Measurements from ENCODE around the gene NOCT.
A peak's percentile ranks its signal among the peaks of the same experiment; 100 is the strongest.
"Not testable (repeated sequence)": the region's sequence is repeated elsewhere in the genome, so short reads cannot be mapped to it uniquely, and the experiment has no call there.

The NOCT gene

GRCh38 chr4:139053909-139054308, 38.3 kb downstream of the NOCT start:
- no peak for DNase-seq

- no peak for DNase-seq
These were observed 39.4 kb downstream of the NOCT start for GRCh38 chr4:139054791-139055505.

- not testable (repeated sequence) for DNase-seq
These were observed 43.4 kb downstream of the NOCT start for GRCh38 chr4:139059026-139059425.

- no peak for DNase-seq
These were observed 45.0 kb downstream of the NOCT start for GRCh38 chr4:139060591-139060990.

- no peak for DNase-seq
These were observed 60.6 kb downstream of the NOCT start for GRCh38 chr4:139076016-139076744.

DNA sequence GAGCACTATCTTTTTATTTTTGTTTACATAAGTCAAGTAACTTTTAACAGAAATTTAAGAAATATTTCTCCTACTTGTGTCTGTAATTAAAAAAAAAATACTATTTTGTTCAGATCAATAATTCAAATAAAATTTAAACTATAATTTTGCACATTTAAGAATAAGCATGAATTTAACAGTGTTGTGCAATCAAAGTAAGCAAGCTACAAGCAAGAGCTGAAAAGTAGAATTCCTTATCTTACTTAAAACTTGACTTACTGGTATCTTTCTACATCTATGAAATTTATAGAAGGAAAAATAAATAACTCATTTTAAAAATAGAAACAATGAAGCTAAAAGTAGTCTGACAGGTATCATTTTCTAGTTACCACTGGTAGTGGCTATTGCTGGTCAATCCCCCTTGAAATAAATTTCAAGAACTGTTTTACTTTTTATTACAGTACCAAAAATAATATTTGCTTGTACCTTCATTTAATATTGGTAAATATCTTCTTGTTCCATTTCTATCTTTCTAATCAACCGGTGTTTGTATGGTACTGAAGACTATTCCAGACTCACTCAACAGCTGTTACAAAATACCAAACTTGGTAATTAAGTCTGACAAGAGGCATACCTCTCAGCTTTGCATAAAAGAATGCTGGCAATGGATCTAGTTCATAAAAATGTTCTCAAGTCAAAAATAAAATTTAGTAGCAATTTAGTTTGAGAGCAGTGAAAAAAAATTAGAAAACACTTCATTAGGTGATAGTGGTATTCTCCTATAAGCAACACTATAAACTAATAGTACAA, 62.2 kb downstream of the NOCT start:
- no peak for DNase-seq

DNA sequence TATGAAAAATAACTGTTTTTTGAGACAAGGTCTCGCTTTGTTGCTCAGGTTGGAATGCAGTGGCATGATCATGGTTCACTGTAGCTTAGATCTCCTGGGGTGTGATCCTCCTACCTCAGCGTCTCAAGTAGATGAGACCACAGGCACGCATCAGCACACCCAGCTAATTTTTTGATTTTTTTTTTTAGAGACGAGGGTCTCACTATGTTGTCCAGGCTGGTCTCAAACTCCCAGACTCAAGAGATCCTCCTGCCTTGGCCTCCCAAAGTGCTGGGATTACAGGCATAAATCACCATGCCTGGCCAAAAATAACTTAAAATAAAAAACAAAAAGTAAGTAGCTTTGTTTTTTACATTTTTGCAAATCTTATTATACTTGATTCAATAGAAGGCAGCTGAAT, 63.3 kb downstream of the NOCT start:
- no peak for DNase-seq

DNA sequence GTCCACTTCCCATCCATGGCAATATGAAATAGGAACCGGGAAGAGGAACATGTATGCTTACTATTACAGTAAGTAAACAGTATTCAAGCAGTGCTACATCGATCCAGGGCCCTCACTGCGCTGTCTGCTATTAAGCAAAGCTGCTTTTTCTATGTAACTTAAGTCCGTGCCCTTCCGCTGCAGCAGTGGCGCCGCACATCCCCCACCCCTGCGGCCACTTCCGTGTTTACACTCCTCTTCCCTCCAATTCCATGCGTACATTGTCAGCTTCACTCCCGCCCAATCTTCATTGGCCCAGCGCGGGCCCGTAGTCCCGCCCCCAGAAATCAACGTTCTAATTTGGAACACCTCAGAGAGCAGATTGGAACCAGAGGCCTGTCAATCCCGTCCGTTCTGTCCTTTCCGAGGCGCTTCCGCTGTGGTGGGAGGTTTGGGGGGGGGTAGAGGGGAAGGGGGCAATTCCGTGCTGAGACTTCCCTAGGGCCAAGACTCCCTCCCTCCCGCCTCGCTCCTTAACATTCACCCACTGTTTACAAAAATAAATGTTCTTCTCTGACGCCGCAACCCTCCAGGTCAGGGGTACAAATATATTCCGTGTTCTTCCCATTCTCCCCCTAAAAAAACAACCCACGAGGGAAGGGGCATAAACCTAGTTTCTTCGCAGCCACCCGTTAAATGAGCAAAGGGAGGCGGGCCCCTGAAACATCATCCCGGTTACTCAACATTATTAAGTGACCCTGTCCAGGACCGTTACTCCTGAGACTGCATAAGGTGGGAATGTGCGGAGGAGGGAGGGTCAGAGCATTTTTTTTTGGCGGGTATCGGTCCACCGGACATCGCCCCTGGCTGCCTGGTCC, 67.4 kb downstream of the NOCT start:
- peak; percentile 84 to 95 for DNase-seq

DNA sequence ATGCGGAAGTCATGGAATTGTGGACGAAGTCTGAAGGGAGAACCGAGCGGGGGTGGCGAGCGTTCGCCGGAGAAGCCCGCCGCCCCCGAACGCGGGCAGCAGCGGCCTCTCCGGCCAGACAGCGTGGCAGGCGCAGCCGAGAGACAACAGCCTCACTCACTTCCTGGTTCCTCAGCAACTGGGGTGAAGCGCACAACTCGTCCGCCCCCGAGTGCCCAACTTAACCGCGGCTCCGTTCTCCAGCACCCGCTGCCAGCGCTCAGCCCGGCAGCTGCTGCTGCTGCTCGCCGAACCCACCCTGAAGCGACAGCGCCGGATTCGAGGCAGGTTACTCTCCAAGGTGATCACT, 68.0 kb downstream of the NOCT start:
- no peak for DNase-seq

DNA sequence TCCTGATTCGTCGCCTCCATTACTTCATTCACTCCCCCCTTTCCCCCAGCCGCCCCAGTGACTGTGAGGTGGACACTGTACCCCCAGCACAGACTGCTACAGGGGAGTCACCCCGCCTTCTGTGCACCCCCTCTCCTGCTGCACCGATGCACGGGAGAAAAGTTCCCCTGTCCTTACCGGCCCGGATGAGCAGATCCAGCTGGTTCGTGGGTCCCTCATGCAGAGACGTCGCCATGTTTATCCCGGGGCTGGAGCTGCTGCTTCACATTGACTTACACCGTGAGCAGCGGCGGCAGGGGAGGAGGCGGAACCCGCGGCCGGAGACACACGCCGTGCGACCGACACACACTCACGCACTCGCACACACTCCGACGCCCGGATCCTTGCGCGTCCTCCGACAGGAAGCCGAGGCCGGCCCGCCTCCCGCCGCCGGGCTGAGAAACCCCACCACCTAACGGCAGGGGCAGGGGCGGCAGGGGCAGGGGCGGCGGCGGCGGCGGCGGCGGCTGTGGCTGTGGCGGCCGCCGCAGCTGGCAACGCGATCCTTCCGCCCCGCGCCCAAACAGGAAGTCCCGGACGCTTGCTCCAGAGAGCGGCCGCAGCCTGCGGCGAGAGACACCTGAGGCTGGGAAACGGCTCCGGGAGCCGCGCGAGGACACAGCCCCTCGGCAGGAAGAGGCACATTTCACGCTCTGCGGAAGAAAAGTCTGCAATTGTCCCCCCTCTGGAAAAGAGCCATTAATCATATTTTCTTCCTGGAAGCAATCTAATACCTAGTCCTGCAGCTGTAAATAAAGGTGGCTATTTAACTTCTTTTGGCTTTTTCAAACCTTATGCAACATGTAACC, 68.6 kb downstream of the NOCT start:
- DNase-seq: peak; percentile 40 to 75

DNA sequence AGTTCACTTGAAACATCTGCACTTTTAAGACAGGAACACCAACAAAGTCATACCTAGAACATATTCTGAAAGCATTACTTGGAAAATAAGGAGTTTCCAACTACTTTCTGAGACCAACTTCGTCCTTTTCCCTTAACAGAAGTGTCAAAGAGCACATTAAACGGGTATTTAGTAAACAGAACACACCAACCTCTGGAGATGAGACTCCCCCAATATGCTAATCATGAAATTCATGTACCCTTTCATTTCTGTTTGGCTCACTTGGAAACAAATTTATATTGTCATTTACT, 69.2 kb downstream of the NOCT start:
- DNase-seq: peak in 1 of 2 experiments; percentile 24

GRCh38 chr4:139085141-139085540, 69.6 kb downstream of the NOCT start:
- DNase-seq: peak in 1 of 2 experiments; percentile 11

GRCh38 chr4:139092271-139092670, 76.7 kb downstream of the NOCT start:
- no peak for DNase-seq
